GM10266 (cell line): ENCODE measurements around the gene ASL.
"Not testable (repeated sequence)": the region's sequence is repeated elsewhere in the genome, so short reads cannot be mapped to it uniquely, and the experiment has no call there.

Source experiments
- DNase-seq: peaks from one replicate; pipeline ENCODE4 v3.0.0; 2012; ENCODE audit errors: extremely low spot score
- TF ChIP-seq, protein P1 (sequence below): IDR thresholded peaks from 2 replicates; pipeline ENCODE4 v1.5.1; 2012; ENCODE audit warnings: mild to moderate bottlenecking, low read depth; ENCODE audit not compliant: control insufficient read depth, insufficient read depth; ENCODE audit errors: missing control alignments

ASL gene

DNA sequence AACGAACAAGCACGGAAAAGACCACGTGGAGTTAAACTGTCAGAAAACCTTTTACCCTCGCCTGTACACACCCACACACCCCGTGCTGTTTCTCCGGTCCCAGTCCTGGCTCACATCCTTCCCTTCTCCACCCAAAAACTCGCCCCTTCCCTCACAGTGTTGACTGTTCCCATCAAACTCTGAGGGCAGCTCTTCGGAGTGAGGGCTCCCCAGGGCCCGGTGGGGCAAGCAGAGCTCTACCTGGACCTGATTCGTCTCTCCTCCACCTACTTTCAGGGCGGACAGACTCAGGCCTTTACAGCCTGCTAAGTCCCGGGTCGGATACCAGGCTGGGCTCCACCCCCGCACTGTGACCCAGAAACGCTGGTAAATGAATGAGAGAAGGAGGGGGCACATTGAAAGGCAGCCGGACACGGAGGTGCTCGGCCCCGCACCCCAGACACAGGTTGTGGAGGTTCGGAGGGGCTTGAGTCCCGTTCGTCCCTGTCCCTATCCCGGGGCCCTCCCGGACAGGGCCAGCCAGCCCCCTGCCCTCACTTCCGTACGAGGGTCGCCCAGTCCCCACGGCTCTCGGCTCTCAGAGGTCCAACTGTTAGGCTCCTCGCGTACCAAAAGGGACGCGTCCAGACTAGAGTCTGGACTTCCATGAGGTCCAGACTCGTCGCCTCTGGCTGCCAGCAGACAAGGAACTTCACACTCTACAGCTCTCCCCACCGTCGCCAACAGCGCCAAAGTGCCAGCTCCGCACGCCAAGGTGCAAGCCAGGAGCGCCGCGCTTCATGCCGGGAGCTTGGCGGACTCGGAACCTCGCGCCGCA, 31.7 kb upstream of the ASL start:
- TF ChIP-seq, protein P1, sequence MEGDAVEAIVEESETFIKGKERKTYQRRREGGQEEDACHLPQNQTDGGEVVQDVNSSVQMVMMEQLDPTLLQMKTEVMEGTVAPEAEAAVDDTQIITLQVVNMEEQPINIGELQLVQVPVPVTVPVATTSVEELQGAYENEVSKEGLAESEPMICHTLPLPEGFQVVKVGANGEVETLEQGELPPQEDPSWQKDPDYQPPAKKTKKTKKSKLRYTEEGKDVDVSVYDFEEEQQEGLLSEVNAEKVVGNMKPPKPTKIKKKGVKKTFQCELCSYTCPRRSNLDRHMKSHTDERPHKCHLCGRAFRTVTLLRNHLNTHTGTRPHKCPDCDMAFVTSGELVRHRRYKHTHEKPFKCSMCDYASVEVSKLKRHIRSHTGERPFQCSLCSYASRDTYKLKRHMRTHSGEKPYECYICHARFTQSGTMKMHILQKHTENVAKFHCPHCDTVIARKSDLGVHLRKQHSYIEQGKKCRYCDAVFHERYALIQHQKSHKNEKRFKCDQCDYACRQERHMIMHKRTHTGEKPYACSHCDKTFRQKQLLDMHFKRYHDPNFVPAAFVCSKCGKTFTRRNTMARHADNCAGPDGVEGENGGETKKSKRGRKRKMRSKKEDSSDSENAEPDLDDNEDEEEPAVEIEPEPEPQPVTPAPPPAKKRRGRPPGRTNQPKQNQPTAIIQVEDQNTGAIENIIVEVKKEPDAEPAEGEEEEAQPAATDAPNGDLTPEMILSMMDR, result no peak
- DNase-seq, result peak; percentile 18

DNA sequence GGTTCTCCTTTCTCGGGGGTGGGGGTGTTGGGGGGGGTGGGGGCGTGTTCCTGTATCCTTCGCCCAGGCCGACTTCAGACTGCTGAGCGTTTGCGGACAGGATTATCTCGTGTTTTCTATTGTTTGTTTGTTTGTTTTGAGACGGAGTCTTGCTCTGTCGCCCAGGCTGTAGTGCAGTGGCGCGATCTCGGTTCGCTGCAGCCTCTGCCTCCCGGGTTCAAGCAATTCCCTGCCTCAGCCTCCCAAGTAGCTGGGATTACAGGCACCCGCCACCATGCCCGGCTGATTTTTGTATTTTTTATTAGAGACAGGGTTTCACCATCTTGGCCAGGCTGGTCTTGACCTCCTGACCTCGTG, 31.1 kb upstream of the ASL start:
- not testable (repeated sequence) for DNase-seq

DNA sequence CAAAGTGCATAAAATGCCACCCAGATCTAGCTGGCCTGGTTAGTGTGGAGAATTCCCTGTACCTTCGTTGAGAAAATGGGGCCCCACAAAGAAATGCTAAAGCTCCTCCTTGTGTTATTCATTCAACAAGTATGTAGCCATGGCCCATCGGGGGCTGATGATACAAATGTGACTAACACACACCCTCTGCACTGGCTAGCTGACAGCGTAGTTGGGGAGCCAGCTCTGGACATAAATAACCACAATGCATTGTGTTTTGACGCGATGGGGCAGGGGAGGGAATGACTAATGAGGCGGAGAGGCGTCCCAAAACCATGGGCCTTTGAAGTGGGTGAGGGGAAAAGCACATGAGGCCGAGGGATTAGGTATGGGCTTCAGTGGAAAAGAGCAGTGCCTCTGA, 28.2 kb upstream of the ASL start:
- DNase-seq, result no peak
- TF ChIP-seq, protein P1, result no peak

DNA sequence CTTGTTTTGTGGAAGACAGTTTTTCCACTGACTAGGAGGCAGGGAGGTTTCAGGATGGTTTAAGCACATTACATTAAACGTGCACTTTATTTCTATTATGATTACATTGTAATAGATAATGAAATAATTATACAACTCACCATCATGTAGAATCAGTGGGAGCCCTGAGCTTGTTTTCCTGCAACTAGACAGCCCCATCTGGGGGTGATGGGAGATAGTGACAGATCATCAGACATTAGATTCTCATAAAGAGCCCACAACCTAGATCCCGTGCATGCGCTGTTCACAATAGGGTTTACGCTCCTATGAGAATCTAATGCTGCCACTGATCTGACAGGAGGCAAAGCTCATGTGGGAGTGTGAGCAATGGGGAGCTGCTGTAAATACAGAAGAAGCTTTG, 25.7 kb upstream of the ASL start:
- DNase-seq, result not testable (repeated sequence)

DNA sequence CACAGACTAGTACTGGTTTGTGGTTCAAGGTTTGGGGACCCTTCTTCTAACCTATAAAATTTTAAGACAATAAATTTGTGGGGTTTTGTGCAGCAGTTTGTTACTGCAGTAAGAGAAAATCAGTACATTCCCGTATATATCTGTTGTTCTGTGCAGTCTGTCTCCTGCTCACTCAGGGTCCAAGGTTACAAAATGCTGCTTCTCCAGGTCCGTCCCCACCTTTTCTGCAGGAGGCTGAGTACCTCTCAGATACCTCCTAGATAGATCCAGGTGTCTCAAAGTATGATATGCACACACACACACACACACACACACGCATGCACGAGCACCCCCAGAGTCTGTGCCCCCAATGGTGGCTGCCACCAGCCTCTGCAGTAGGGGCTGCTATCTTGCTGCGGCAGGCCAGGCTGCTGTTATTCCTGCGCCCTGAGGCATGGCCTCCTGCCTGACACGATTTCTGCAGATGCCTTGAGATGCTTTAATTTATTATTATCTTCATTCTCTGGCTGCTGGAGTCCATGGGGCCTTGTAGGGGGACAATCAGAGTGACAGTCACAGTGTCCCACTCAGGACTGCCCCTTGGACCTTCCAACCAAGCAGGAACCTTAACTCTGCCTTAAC, 25.2 kb upstream of the ASL start:
- TF ChIP-seq, protein P1, result no peak

DNA sequence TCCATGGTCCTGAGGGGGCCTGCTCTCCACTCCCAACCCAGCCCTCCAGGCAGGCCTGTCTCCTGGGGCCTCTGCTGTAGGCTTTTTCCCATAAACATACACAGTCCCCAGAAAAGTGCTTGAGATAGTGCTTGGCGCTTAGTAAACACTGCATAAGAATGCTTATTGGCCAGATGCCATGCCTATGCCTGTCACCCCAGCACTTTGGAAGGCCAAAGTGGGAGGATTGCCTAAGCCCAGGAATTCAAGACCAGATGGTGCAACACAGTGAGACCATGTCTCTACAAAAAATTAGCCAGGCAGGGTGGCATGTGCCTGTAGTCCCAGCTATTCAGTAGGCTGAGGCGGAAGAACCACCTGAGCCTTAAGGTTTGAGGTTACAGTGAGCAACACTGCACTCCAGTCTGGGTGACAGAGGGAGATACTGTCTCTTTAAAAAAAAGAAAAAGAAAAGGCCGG, 24.6 kb upstream of the ASL start:
- no peak for DNase-seq
- TF ChIP-seq, protein P1, result no peak

More for the DNA sequence above, 25.2 kb upstream of the ASL start:
- DNase-seq, result no peak

DNA sequence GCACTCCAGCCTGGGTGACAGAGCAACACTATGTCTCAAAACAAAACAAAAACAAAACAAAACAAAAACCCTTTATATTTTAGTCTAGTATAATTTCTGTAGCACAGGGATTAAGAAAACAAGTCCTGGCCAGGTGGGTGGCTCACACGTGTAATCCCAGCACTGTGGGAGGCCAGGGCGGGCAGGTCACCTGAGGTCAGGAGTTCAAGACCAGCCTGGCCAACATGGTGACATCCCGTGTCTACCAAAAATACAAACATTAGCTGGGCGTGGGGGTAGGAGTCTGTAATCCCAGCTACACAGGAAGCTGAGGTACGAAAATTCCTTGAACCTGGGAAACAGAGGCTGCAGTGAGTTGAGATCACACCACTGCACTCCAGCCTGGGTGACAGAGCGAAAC, 23.2 kb upstream of the ASL start:
- TF ChIP-seq, protein P1, result no peak
- no peak for DNase-seq

DNA sequence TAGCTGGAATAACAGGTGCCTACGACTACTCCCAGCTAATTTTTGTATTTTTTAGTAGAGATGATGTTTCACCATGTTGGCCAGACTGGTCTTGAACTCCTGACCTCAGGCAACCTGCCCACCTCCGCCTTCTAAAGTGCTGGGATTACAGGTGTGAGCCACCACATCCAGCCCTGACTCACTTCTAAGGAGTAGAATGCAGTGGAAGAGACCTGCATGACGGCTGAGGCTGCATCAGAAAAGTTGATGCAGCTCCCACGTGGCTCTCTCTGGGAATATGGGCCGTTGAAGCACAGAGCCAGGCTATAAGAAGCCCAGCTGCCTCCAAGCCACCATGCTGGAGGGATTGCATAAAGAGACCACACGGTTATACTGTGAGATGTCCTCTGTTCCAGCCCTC, 21.6 kb upstream of the ASL start:
- TF ChIP-seq, protein P1, result no peak
- DNase-seq, result no peak
